IMR-90 (cell line): ENCODE measurements around the gene EIF4G3. TPM values are rescaled to one million over a fixed set of nuclear protein-coding genes. Genes with fewer than 3 reads are reported as not detected.

Experiments
- ATAC-seq: fragments of 200-7000 bp; cut with Tn5 transposase; 2 replicates; pipeline ENCODE4 v1.9.1; 2020; ENCODE audit warnings: low read depth, mild to moderate bottlenecking, moderate library complexity
- BruUV-seq: library from RNA; stranded (reverse); fragments of 400-500 nt; replicated peaks from 2 replicates; lab custom pipeline; 2021; lab: Mats Ljungman, UMichigan
- CTCF ChIA-PET: fragments of 300-600 bp; formaldehyde crosslinking; extraction: SDS; loops from one replicate; lab custom pipeline; 2021; ENCODE audit warnings: antibody characterized with exemption; lab: Yijun Ruan, JAX
- POLR2A ChIA-PET: fragments of 300-600 bp; sonication (Branson Sonifier 250); formaldehyde crosslinking; loops from one replicate; lab custom pipeline; 2022; ENCODE audit warnings: antibody characterized with exemption; ENCODE audit not compliant: unreplicated experiment; lab: Charles Lee
- DNase-seq: peaks from one replicate; pipeline ENCODE4 v3.0.0; 2013
- H2AFZ ChIP-seq: replicated peaks from 2 replicates; pipeline ENCODE3; 2013; ENCODE audit warnings: low read length, mild to moderate bottlenecking; ENCODE audit not compliant: poor library complexity
- H2AK5ac ChIP-seq: 2 replicates; pipeline ENCODE4 v1.6.1; 2013; ENCODE audit warnings: low read depth, low read length, inconsistent platforms
- H2AK9ac ChIP-seq: replicated peaks from 2 replicates; pipeline ENCODE3; 2013; ENCODE audit warnings: mild to moderate bottlenecking, low read depth, low read length, moderate library complexity; ENCODE audit not compliant: poor library complexity
- H2BK120ac ChIP-seq: 2 replicates; pipeline ENCODE4 v1.6.1; 2013; ENCODE audit warnings: low read depth, low read length, inconsistent platforms
- H2BK15ac ChIP-seq: 3 replicates; pipeline ENCODE4 v1.6.1; 2013; ENCODE audit warnings: low read depth, low read length, inconsistent platforms
- H2BK20ac ChIP-seq: 2 replicates; pipeline ENCODE4 v1.6.1; 2013; ENCODE audit warnings: low read depth, mild to moderate bottlenecking, inconsistent platforms, low read length, moderate library complexity
- H2BK5ac ChIP-seq: 2 replicates; pipeline ENCODE4 v1.6.1; 2013; ENCODE audit warnings: mild to moderate bottlenecking, low read depth, low read length, inconsistent platforms; ENCODE audit not compliant: poor library complexity, severe bottlenecking
- H3K14ac ChIP-seq: replicated peaks from 2 replicates; pipeline ENCODE4 v1.6.1; 2013; ENCODE audit warnings: low read depth, low read length, inconsistent platforms
- H3K18ac ChIP-seq: 2 replicates; pipeline ENCODE4 v1.6.1; 2013; ENCODE audit warnings: low read depth, low read length, control low read depth
- H3K23ac ChIP-seq: 2 replicates; pipeline ENCODE4 v1.6.1; 2013; ENCODE audit warnings: low read depth, low read length, inconsistent platforms
- H3K27ac ChIP-seq: 2 replicates; pipeline ENCODE4 v1.5.1; 2013; ENCODE audit warnings: mild to moderate bottlenecking, control low read depth, low read length; ENCODE audit not compliant: insufficient read depth
- H3K27me3 ChIP-seq: 2 replicates; pipeline ENCODE4 v1.6.1; 2013; ENCODE audit warnings: low read length; ENCODE audit not compliant: control insufficient read depth, insufficient read depth
- H3K36me3 ChIP-seq: 2 replicates; pipeline ENCODE4 v1.6.1; 2013; ENCODE audit warnings: low read length, mixed read lengths; ENCODE audit not compliant: control insufficient read depth, insufficient read depth
- H3K4ac ChIP-seq: 2 replicates; pipeline ENCODE4 v1.6.1; 2013; ENCODE audit warnings: low read depth, low read length, inconsistent platforms
- H3K4me1 ChIP-seq: 2 replicates; pipeline ENCODE4 v1.6.1; 2013; ENCODE audit warnings: low read length, mixed read lengths; ENCODE audit not compliant: control insufficient read depth, insufficient read depth
- H3K4me2 ChIP-seq: 2 replicates; pipeline ENCODE4 v1.6.1; 2013; ENCODE audit warnings: low read depth, mild to moderate bottlenecking, control low read depth, low read length, moderate library complexity
- H3K4me3 ChIP-seq: 2 replicates; pipeline ENCODE4 v1.5.1; 2013; ENCODE audit warnings: low read depth, mild to moderate bottlenecking, control low read depth, low read length, moderate library complexity; ENCODE audit not compliant: insufficient read depth
- H3K56ac ChIP-seq: 2 replicates; pipeline ENCODE4 v1.6.1; 2013; ENCODE audit warnings: low read length, inconsistent platforms; ENCODE audit not compliant: insufficient read depth; ENCODE audit errors: extremely low read depth
- H3K79me1 ChIP-seq, 2 experiments: 2 replicates each; pipeline ENCODE4 v1.6.1; 2013; ENCODE audit warnings: low read length in 2 of 2, inconsistent platforms in 1 of 2, low read depth in 1 of 2
- H3K9ac ChIP-seq: 2 replicates; pipeline ENCODE4 v1.6.1; 2013; ENCODE audit warnings: low read depth, low read length, control low read depth
- H3K9me1 ChIP-seq: 2 replicates; pipeline ENCODE4 v1.6.1; 2013; ENCODE audit warnings: low read length, inconsistent platforms; ENCODE audit not compliant: insufficient read depth
- H3K9me3 ChIP-seq: 2 replicates; pipeline ENCODE4 v1.6.1; 2013; ENCODE audit warnings: low read length; ENCODE audit not compliant: control insufficient read depth, insufficient read depth
- H4K20me1 ChIP-seq: 2 replicates; pipeline ENCODE4 v1.6.1; 2013; ENCODE audit warnings: low read length, inconsistent platforms; ENCODE audit not compliant: insufficient read depth
- H4K5ac ChIP-seq: 2 replicates; pipeline ENCODE4 v1.6.1; 2013; ENCODE audit warnings: mild to moderate bottlenecking, low read depth, low read length, control low read depth
- H4K8ac ChIP-seq, 2 experiments: 2 replicates each; pipeline ENCODE4 v1.6.1; 2013; ENCODE audit warnings: low read depth in 2 of 2, low read length in 2 of 2, control low read depth in 1 of 2, inconsistent platforms in 1 of 2
- H4K91ac ChIP-seq: 2 replicates; pipeline ENCODE4 v1.6.1; 2013; ENCODE audit warnings: low read depth, low read length, inconsistent platforms; ENCODE audit not compliant: insufficient read depth
- MAFK ChIP-seq: IDR thresholded peaks from 2 replicates; pipeline ENCODE4 v1.6.1; 2012; ENCODE audit warnings: low read depth, low read length, improper control_type of control experiment
- RCOR1 ChIP-seq: IDR thresholded peaks from 2 replicates; pipeline ENCODE4 v1.6.1; 2012; ENCODE audit warnings: mild to moderate bottlenecking, low read length, improper control_type of control experiment; ENCODE audit not compliant: insufficient replicate concordance
- WGBS, 2 experiments: methylation state at CpG; one replicate each; pipeline versions ENCODE4 v1.1.5 to v1.1.7; 2013; ENCODE audit warnings: missing lambda C conversion rate in 2 of 2; ENCODE audit not compliant: insufficient read length in 1 of 2; ENCODE audit errors: extremely low coverage in 2 of 2; 5-methylcytosine and 5-hydroxymethylcytosine counted together
- dilution Hi-C: fragments of 300-500 bp; cut with HindIII; formaldehyde crosslinking; loops from one replicate; pipeline ENCODE4 v1.14.3; 2018; ENCODE audit warnings: low sequenced_read_pairs; ENCODE audit not compliant: unreplicated experiment
- in situ Hi-C: fragments of 300-500 bp; cut with MboI; formaldehyde crosslinking; loops from 3 replicates; pipeline ENCODE4 v1.14.3; 2019; ENCODE audit warnings: low sequenced_read_pairs, inconsistent platforms, mixed read lengths
- intact Hi-C: fragments of 100-400 bp; cut with micrococcal nuclease; formaldehyde crosslinking; loops from 2 replicates; pipeline ENCODE4 v1.10.0; 2022
- polyA plus RNA-seq, 3 experiments: library from polyadenylated mRNA; depleted of rRNA; stranded (reverse); fragments of >200 nt; gene quantifications; 2 replicates each; pipeline ENCODE4 v1.2.3, GENCODE V29; 2012; ENCODE audit warnings: low replicate concordance in 1 of 3
- total RNA-seq: library from RNA; depleted of rRNA; stranded (reverse); fragments of >200 nt; gene quantifications from 2 replicates; pipeline ENCODE4 v1.2.3, GENCODE V29; 2012

EIF4G3 gene
- total and polyA plus RNA-seq, 2 of the 4 experiments (the other 2 are of a cell fraction): 25.8 to 49.2 TPM

GRCh38 chr1:20931930-20932436, 244.7 kb downstream of the EIF4G3 start:
- CTCF ChIA-PET: no interaction called here
- no peak overlapping the region for H4K8ac ChIP-seq
- no peak overlapping the region for H3K14ac ChIP-seq
- H3K9ac ChIP-seq: no peak overlapping the region
- no peak overlapping the region for H2BK20ac ChIP-seq
- DNase-seq (no peak), ATAC-seq (no peak)
- intact Hi-C loops: no loop called here
- no peaks in the 10 kb centered on the region for H3K27me3 ChIP-seq
- no peak overlapping the region for H3K27ac ChIP-seq
- H3K9me1 ChIP-seq: no peaks in the 10 kb centered on the region; the same call in 1 of the 2 replicates
- no CpG with 5 or more reads among the region's 2 CpGs for WGBS, 2 experiments
- POLR2A ChIA-PET: no interaction called here
- no peak overlapping the region for H2BK15ac ChIP-seq
- no peak overlapping the region for H4K91ac ChIP-seq
- TF ChIP-seq RCOR1: no peak
- peak; percentile 48; the same call in 1 of the 2 replicates for TF ChIP-seq MAFK
- no peak overlapping the region for H3K18ac ChIP-seq
- no peak overlapping the region for H4K5ac ChIP-seq
- no peak overlapping the region for H3K56ac ChIP-seq
- H3K4ac ChIP-seq: no peak overlapping the region
- H3K9me3 ChIP-seq: no peaks in the 10 kb centered on the region
- H2BK5ac ChIP-seq: no peak overlapping the region
- BruUV-seq: no TSS peak
- no peak overlapping the region for H2AK5ac ChIP-seq
- H3K4me3 ChIP-seq: no peak overlapping the region
- peaks cover under 1% of the 10 kb centered on the region; the same call in 1 of the 2 replicates for H4K20me1 ChIP-seq
- no peak overlapping the region for H2BK120ac ChIP-seq
- H3K79me1 ChIP-seq: peaks cover 18 to 33% of the 10 kb centered on the region in 2 experiments; a peak in 3 of 4 replicates
- H3K4me1 ChIP-seq: peaks cover 2% of the 10 kb centered on the region; the same call in 1 of the 2 replicates
- no peak overlapping the region for H2AK9ac ChIP-seq
- no peak overlapping the region for H2AFZ ChIP-seq
- in situ Hi-C loops: no loop called here
- H3K4me2 ChIP-seq: no peak overlapping the region
- H3K23ac ChIP-seq: no peak overlapping the region
- dilution Hi-C loops: no loop called here
- H3K36me3 ChIP-seq: 0 out of 2 replicates have a peak, but pooled peaks cover 2% of the 10 kb centered on the region
